NCI-H748 (cell line): ENCODE data around the gene CCDC122.
A peak's percentile ranks its signal among the peaks of the same experiment; 100 is the strongest.
"Not testable (repeated sequence)": the region's sequence is repeated elsewhere in the genome, so short reads cannot be mapped to it uniquely, and the experiment has no call there.

Experiments used
- DNase-seq: peaks from one replicate; lab custom pipeline; 2025; ENCODE audit not compliant: unreplicated experiment; lab: John Stamatoyannopoulos, UW

CCDC122 gene

GRCh38 chr13:43877766-43878165 lies 1.8 kb downstream of the CCDC122 start:
- no peak for DNase-seq

GRCh38 chr13:43877326-43877725 lies 2.2 kb downstream of the CCDC122 start:
- DNase-seq, result no peak

GRCh38 chr13:43876366-43876765 lies 3.2 kb downstream of the CCDC122 start:
- DNase-seq, result no peak

- peak; percentile 33 for DNase-seq
Observed at GRCh38 chr13:43874504-43875092, 4.9 kb downstream of the CCDC122 start.

- DNase-seq, result no peak
Observed at GRCh38 chr13:43872181-43872580, 7.4 kb downstream of the CCDC122 start.

GRCh38 chr13:43865892-43866291 lies 13.6 kb downstream of the CCDC122 start:
- no peak for DNase-seq

- no peak for DNase-seq
Observed at GRCh38 chr13:43864921-43865320, 14.6 kb downstream of the CCDC122 start.

- DNase-seq, result no peak
Observed at GRCh38 chr13:43861863-43862262, 17.7 kb downstream of the CCDC122 start.

- DNase-seq, result no peak
Observed at GRCh38 chr13:43852923-43853404, 26.6 kb downstream of the CCDC122 start.

- DNase-seq, result no peak
Observed at GRCh38 chr13:43850873-43851272, 28.7 kb downstream of the CCDC122 start.

GRCh38 chr13:43848001-43848649 lies 31.4 kb downstream of the CCDC122 start:
- DNase-seq, result no peak

- DNase-seq, result no peak
Observed at GRCh38 chr13:43846496-43847158, 32.9 kb downstream of the CCDC122 start.

GRCh38 chr13:43838909-43839308 lies 40.6 kb downstream of the CCDC122 start:
- DNase-seq, result no peak

GRCh38 chr13:43835701-43836100 lies 43.8 kb downstream of the CCDC122 start:
- no peak for DNase-seq

- DNase-seq, result no peak
Observed at GRCh38 chr13:43831088-43831487, 48.5 kb downstream of the CCDC122 start.

- DNase-seq, result no peak
Observed at GRCh38 chr13:43830497-43830881, 49.1 kb downstream of the CCDC122 start.

GRCh38 chr13:43824656-43825055 lies 54.9 kb downstream of the CCDC122 start:
- not testable (repeated sequence) for DNase-seq

- DNase-seq, result no peak
Observed at GRCh38 chr13:43822969-43823368, 56.6 kb downstream of the CCDC122 start.

- DNase-seq, result no peak
Observed at GRCh38 chr13:43816401-43816889, 63.1 kb downstream of the CCDC122 start.

GRCh38 chr13:43815204-43815603 lies 64.3 kb downstream of the CCDC122 start:
- DNase-seq, result no peak

GRCh38 chr13:43808676-43809075 lies 70.9 kb downstream of the CCDC122 start:
- DNase-seq, result no peak

- no peak for DNase-seq
Observed at GRCh38 chr13:43805681-43806128, 73.8 kb downstream of the CCDC122 start.
